Activated T-cell treated with anti-CD3 and anti-CD28 coated beads, Interleukin-2, amount 50 U/mL, for 4 hours (primary cell): Measurements from ENCODE around the gene SBK3. TPM values are rescaled to one million over a fixed set of nuclear protein-coding genes. Genes with fewer than 3 reads are reported as not detected.
"Not testable (repeated sequence)": the region's sequence is repeated elsewhere in the genome, so short reads cannot be mapped to it uniquely, and the experiment has no call there.

Experiments used
- ATAC-seq, 2 donors: fragments of 200-7000 bp; cut with Tn5 transposase; one replicate each; pipeline ENCODE4 v1.10.0; 2021
- DNase-seq: peaks from one replicate; pipeline ENCODE4 v3.0.0-alpha.2; 2020
- H3K27me3 Mint-ChIP-seq: one replicate; pipeline ENCODE4 v1.8.0; 2021; ENCODE audit warnings: low read depth, mixed read lengths
- H3K36me3 Mint-ChIP-seq: one replicate; pipeline ENCODE4 v1.8.0; 2022; ENCODE audit warnings: mixed read lengths; ENCODE audit not compliant: insufficient read depth
- H3K4me1 Mint-ChIP-seq: one replicate; pipeline ENCODE4 v1.8.0; 2021; ENCODE audit warnings: low read depth, mixed read lengths
- H3K4me3 Mint-ChIP-seq: one replicate; pipeline ENCODE4 v1.8.0; 2021; ENCODE audit warnings: mild to moderate bottlenecking, moderate library complexity, mixed read lengths
- H3K9me3 Mint-ChIP-seq: one replicate; pipeline ENCODE4 v1.8.0; 2021; ENCODE audit warnings: mixed read lengths
- total RNA-seq, 3 donors: library from RNA; stranded (reverse); gene quantifications; one replicate each; pipeline ENCODE4 v1.2.1, GENCODE V29; 2021

Gene SBK3
- total RNA-seq, 3 donors from 2014 or later, result not detected

DNA sequence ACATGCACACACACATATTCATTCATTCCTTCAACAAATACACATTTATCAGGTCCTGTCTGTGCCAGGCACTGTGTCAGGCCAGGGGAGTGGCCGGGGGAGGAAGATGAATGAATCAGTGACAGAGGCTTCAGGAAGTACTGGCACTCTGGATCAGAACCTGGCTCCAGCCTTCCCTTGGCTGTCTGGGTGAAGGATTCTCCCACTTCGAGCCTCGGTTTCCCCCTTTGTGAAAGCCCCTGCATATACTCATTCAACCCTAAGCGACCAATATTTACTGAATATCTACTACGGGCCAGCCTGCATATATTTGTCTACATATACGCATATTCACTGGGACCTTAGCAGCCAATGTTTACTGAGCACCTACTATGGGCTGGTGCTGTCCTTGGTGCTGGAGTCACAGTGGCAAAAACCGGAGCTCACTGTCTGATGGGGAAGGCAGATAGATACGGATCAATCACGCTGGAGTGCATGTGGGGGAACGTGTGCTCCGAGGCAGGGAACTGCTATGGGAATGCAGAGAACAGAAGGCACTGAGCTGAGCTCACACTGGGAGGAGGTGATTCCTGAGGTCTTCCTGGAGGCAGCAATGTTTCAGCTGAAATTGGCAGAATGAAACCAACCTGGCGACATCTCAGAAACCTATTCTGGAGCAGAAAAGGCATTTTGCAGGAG lies 35.9 kb upstream of the SBK3 start:
- ATAC-seq (no peak), DNase-seq (no peak)
- peaks cover 32% of the 10 kb centered on the region for H3K4me1 Mint-ChIP-seq
- H3K27me3 Mint-ChIP-seq, result no peaks in the 10 kb centered on the region
- no peaks in the 10 kb centered on the region for H3K9me3 Mint-ChIP-seq
- H3K36me3 Mint-ChIP-seq, result peaks cover 14% of the 10 kb centered on the region
- H3K4me3 Mint-ChIP-seq, result peak overlapping the region; percentile 88

DNA sequence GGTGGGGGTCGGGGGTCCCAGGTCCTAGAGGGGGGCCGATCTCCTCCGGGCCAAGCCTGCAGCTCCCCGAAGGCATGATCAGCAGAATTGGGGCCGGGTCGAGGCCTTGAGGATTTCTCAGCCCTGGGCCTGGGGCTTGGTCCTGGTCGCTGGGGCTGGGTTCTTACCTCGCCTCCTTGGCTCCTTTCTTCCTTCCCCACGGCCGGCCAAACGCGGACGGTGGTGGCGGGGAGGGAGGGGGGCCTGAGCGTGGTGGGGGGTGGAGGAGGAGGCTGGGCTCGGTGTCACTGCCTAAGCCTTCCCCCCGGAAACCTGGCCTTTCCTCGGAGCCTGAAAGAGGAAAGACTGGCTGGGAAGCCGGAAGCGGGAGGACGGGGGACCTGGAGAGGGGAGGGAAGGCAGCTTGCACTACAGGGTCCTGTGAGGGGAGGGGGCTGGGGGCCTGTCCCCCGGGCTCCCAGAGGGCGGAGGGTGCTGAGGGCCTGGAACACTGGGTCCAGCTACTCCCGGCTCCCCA lies 35.3 kb upstream of the SBK3 start, which contains the start of gene ZNF579:
Gene ZNF579 (minus strand): TSS at position 221 of the 517 bp plus-strand sequence. CDS start 1,209 bp downstream, outside the sequence.
- Mint-ChIP-seq H3K4me3 (peak within 1 kb of the TSS; percentile 88), H3K9me3 (no peaks in the 10 kb centered on the region), H3K36me3 (peaks cover 14% of the 10 kb centered on the region), H3K4me1 (peaks cover 27% of the 10 kb centered on the region), H3K27me3 (no peaks in the 10 kb centered on the region)
- DNase-seq (peak; percentile 67), ATAC-seq (peak; percentile 76 to 78)

DNA sequence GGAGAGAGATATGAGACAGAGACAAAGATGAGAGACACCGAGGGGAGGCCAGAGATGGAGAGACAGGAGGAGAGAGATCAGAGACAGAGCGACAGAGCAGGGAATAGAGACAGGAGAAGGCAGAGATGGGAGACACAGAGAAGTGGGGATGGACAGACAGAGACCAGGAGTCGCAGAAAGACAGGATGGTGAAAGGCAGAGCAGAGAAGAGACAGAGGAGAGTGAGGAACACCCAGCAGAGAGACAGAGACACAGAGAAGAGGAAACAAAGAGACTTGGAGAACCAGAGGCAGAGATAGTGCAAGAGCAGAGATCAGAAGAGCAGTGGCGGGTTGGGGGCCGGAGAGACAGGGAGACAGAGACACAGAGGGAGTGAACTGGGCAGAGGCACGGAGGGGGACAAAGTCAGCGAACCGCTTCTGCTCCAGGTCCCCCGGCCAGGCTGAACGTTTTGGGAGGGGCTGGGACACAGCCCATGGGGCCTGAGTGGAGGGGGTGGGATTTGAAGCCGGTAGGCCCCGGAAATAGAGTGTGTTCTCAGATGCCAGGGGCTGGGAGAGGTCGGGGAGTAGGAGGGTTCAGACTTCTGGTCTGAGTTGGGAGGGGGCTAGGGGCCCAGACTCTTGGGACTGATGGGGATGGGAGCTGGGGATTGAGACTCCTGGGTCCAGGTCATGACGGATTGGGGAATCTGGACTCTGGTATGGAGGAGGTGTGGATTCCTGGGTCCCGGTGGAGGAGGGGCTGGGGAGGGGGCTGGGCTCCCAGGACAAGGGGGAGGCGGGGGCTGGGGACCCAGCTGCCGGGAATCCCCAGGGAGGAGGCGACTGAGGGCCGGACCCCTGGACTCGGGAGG lies 34.7 kb upstream of the SBK3 start:
- Mint-ChIP-seq H3K4me3 (peak overlapping the region; percentile 88), H3K27me3 (no peaks in the 10 kb centered on the region), H3K4me1 (peaks cover 21% of the 10 kb centered on the region), H3K36me3 (peaks cover 14% of the 10 kb centered on the region), H3K9me3 (no peaks in the 10 kb centered on the region)
- DNase-seq (no peak), ATAC-seq (peak; percentile 26 to 36)

DNA sequence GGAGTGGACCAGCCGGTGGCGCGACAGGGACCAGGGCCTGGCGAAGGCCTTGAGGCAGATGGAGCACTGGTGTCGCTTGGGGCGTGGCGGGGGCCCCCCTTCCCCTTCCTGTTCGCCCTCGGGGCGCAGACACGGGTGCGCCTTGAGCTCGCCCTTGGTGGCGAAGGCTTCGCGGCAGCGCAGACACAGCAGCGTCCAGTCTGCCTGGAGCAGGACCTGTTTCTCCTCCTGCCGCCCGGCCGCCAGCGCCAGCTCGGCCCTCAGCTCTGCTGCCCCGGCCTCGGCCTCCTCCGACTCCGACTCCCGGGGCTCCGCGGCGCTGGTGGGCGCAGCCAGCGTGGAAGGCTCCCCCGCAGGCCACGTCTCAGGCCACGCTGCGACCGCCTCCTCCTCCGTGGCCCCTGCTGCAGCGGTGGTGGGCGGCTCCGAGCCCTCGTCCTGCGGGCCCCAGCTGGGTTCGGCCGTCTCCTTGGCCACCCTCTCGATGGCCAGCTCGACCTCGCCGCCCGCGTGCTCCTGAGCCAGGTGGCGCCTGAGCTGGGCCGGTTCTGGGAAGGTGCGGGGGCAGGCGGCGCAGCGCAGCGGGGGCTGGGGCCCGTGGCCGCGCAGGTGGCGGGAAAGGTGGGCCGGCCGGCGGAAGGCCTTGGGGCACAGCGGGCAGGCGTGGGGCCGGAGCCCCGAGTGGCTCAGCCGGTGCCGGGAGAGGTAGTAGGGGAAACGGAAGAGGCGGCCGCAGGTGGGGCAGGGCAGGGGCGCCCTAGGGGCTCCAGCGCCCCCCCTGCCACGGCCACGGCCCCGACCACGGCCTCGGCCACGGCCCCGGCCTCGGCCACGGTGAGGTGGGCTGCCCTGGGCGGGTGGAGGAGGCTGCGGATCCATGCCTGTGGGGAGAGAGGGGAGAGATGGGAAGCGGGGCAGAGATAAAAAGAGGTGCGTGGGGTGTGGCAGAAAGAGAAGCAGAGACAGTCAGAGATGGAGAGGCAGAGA lies 33.7 kb upstream of the SBK3 start:
- ATAC-seq (no peak), DNase-seq (no peak)
- Mint-ChIP-seq H3K36me3 (peaks cover 14% of the 10 kb centered on the region), H3K4me1 (peaks cover 21% of the 10 kb centered on the region), H3K4me3 (peak overlapping the region; percentile 88), H3K9me3 (no peaks in the 10 kb centered on the region), H3K27me3 (no peaks in the 10 kb centered on the region)

DNA sequence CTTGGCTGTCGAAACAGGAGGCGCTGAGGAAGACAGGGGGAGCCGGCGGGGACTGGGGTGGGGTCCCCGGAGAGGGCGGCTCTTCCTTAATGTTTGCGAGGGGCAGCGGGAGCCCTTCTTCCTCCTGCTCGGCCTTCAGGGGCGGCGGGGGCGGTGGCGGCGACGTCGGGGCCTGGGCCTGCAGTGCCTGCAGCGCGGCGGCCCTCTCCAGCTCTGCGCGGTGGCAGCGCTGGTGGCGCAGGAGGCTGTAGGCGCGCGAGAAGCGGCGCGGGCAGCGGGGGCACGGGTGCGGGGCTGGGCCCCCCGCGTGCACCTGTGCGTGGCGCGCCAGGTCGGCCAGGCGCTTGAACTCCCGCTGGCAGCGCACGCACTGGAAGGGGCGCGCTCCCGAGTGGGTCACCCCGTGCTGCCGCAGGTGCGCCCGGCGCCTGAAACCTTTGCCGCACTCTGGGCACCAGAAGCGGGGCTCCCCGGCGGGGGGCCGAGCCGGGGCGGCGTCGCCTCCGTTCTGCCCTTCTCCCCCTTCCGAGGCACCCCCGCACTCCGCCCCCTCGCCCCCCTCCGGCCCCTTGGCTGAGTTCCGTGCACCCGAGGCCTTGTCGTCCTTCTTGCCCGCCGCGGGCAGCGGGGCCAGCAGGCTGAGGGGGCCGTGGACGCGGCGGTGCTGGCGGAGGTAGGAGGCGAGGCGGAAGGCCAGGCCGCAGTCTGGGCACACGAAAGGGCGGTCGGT lies 32.9 kb upstream of the SBK3 start:
- peaks cover 14% of the 10 kb centered on the region for H3K36me3 Mint-ChIP-seq
- no peak for ATAC-seq

DNA sequence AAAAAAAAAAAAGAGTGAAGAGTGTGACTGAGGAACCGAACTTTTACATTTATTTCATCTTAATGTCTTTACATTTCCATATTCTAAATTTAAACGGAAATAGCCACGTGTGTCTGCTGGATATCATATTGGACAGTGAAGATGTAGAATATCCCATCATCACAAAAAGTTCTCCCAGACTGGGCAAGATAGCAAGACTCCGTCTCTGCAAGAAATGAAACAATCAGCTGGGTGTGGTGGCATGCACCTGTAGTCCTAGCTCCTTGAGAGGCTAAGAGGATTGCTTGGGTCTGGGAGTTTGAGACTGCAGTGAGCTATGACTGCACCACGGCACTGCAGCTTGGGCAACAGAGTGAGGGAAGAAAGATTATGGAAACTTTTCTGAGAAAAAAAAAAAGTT lies 31.4 kb upstream of the SBK3 start:
- Mint-ChIP-seq H3K27me3 (no peaks in the 10 kb centered on the region), H3K36me3 (peaks cover 14% of the 10 kb centered on the region), H3K9me3 (no peaks in the 10 kb centered on the region), H3K4me3 (no peak overlapping the region), H3K4me1 (peaks cover 16% of the 10 kb centered on the region)
- DNase-seq, result no peak
- no peak for ATAC-seq

More for the DNA sequence above, 32.9 kb upstream of the SBK3 start:
- Mint-ChIP-seq H3K9me3 (no peaks in the 10 kb centered on the region), H3K27me3 (no peaks in the 10 kb centered on the region), H3K4me1 (peaks cover 21% of the 10 kb centered on the region), H3K4me3 (no peak overlapping the region)
- no peak for DNase-seq

DNA sequence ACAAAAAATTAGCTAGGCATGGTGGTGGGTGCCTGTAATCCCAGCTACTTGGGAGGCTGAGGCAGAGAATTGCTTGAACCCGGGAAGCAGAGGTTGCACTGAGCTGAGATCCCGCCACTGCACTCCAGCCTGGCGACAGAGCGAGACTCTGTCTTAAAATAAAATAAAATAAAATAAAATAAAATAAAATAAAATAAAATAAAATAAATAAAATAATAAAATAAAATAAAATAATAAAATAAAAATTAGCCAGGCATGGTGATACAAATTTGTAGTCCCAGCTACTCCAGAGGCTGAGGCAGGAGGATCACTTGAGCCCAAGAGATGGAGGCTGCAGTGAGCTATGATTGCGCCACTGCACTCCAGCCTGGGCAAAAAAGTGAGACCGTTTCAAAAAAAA lies 28.6 kb upstream of the SBK3 start:
- not testable (repeated sequence) for H3K9me3 Mint-ChIP-seq, H3K36me3 Mint-ChIP-seq, H3K4me1 Mint-ChIP-seq, DNase-seq, H3K4me3 Mint-ChIP-seq, H3K27me3 Mint-ChIP-seq, ATAC-seq

DNA sequence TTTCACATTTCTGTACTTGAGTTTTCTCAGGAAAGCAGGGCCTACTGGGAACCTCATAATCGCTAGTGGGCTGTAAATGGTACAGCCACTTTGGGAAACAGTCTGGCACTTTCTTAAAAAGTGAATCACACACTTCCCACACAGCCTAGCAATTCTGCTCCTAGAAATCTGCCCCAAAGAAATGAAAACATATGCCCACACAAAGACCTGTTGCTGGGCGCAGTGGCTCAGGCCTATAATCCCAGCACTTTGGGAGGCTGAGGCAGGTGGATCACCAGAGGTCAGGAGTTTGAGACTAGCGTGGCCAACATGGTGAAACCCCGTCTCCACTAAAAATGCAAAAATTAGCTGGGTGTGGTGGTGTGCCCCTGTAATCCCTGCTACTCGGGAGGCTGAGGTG lies 24.1 kb upstream of the SBK3 start:
- H3K9me3 Mint-ChIP-seq, H3K27me3 Mint-ChIP-seq, H3K36me3 Mint-ChIP-seq, H3K4me1 Mint-ChIP-seq, H3K4me3 Mint-ChIP-seq, DNase-seq, ATAC-seq: not testable (repeated sequence)

DNA sequence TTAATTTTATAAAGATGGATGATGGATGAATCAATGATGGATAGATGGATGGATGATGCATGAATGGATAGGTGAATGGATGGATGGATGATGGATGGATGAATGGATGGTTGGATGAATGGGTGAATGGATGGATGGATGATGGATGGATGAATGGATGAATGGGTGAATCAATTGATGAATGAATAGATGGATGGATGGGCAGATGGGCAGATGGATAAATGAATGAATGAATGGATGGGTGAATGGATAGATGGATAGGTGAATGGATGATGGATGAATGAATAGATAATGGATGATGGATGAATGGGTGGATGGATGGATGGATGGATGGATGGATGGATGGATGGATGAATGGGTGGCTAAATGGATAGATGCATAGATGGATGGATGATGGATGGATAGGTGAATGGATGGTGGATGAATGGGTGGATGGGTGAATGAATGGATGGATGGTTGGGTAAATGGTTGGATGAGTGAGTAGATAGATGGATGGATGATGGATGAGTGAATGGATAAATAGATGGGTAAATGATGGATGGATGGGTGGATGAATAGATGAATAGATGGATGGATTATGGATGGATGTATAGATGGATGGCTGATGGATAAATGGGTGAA lies 22.5 kb upstream of the SBK3 start:
- ATAC-seq (no peak), DNase-seq (no peak)
- H3K4me3 Mint-ChIP-seq, result no peak overlapping the region
- no peaks in the 10 kb centered on the region for H3K4me1 Mint-ChIP-seq
- H3K36me3 Mint-ChIP-seq, result no peaks in the 10 kb centered on the region
- H3K27me3 Mint-ChIP-seq, result peaks cover 4% of the 10 kb centered on the region
- H3K9me3 Mint-ChIP-seq, result no peaks in the 10 kb centered on the region

DNA sequence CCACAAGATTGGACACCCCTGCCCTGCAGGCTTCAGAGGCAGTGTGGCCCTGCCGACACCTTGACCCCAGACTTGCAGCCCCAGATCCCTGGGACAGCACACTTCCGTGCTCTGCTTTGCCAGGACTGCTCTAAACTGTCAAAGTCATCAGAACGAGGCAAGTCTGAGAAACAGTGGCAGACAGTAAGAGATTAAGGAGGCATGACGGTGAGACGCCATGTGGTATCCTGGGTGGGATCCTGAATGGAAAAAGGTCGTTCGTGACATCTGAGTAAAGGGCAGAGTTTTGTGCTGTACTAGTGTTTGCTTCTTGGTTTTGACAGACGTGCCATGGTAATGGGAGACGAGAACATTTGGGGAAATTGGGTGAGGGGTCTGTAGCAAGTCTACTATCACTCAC lies 21.5 kb upstream of the SBK3 start:
- DNase-seq (no peak), ATAC-seq (no peak)
- H3K4me3 Mint-ChIP-seq, result no peak overlapping the region
- H3K4me1 Mint-ChIP-seq, result no peaks in the 10 kb centered on the region
- no peaks in the 10 kb centered on the region for H3K36me3 Mint-ChIP-seq
- H3K9me3 Mint-ChIP-seq, result no peaks in the 10 kb centered on the region
- peaks cover 4% of the 10 kb centered on the region for H3K27me3 Mint-ChIP-seq

DNA sequence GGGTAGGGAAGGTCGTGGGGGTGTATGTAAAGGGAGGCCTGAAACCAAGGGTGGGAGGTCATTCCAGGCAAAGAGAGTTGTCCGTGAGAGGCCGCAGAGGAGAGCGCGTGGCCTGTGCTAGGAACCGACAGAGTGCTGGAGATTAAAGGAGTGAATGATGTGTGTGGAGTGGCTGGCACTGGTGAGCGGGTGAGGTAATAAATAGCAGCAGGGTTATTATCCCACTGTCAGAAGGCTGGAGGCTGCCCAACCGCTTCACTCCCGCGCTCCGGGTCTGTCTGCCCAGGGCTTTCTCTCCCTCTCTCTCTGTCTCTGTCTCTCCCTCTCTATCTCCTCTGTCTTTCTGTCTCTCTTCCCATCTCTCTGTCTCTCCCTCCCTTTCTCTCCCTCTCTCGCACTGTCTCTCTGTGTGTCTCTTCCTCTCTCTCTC lies 17.9 kb upstream of the SBK3 start:
- peaks cover 4% of the 10 kb centered on the region for H3K9me3 Mint-ChIP-seq
- no peak overlapping the region for H3K4me3 Mint-ChIP-seq
- ATAC-seq, result no peak
- no peak for DNase-seq
- H3K4me1 Mint-ChIP-seq, result no peaks in the 10 kb centered on the region
- no peaks in the 10 kb centered on the region for H3K36me3 Mint-ChIP-seq
- H3K27me3 Mint-ChIP-seq, result peaks cover 7% of the 10 kb centered on the region

DNA sequence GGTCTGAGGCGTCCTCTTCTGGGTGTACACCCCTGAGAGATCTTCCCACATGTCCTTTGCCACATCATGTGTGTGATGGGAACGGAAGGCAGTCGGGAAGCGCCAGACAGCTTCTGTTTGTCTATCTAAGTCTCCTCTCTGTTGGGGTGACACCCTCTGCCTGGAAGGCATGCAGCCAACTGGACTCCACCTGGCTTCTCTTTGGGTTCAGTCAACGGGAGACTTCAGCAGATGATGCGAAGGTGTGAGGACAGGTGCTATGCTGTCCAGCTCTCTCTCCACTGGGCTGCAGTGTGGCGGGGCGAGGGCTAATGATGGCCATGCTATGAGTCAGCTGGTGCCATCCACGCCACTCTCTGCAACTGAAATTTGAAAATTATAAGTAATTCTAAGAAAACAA lies 14.3 kb upstream of the SBK3 start:
- no peaks in the 10 kb centered on the region for H3K4me1 Mint-ChIP-seq

DNA sequence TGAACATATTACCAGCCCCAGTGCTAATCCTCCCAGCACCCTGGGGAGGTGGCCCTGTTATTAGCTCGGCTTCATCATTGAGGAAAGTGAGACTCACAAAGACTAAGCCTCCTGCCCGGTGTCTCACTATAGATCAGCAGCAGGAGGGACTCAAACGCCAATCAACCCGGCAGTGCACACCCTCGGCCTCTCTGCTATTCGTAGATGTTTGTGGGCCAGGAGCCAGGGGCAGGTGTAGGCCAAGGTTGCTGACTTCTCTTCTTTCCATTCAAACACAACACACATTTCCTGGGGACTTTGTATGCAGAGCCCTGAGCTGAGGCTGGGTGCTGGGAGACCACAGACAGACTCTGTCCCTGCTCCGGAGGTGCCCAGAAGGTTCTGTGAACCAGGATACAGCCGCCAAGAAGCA lies 9.4 kb upstream of the SBK3 start:
- Mint-ChIP-seq H3K4me1 (no peaks in the 10 kb centered on the region), H3K4me3 (no peak overlapping the region), H3K9me3 (no peaks in the 10 kb centered on the region), H3K36me3 (no peaks in the 10 kb centered on the region), H3K27me3 (peaks cover 2% of the 10 kb centered on the region)
- no peak for DNase-seq
- no peak for ATAC-seq

More for the DNA sequence above, 14.3 kb upstream of the SBK3 start:
- no peaks in the 10 kb centered on the region for H3K36me3 Mint-ChIP-seq
- DNase-seq (no peak), ATAC-seq (no peak)
- no peak overlapping the region for H3K4me3 Mint-ChIP-seq
- H3K27me3 Mint-ChIP-seq, result peaks cover 3% of the 10 kb centered on the region
- peaks cover 4% of the 10 kb centered on the region for H3K9me3 Mint-ChIP-seq
